Chondrocyte (in vitro differentiated cells): ENCODE data around the gene RFX3. TPM values are rescaled to one million over a fixed set of nuclear protein-coding genes. Genes with fewer than 3 reads are reported as not detected.

Source experiments
- DNase-seq: peaks from one replicate; pipeline ENCODE4 v3.0.0; 2021; ENCODE audit warnings: mixed read lengths, low spot score
- H3K27ac Mint-ChIP-seq: one replicate; pipeline ENCODE4 v1.8.0; 2021; ENCODE audit warnings: mild to moderate bottlenecking, moderate library complexity, mixed read lengths; ENCODE audit not compliant: unreplicated experiment
- H3K27me3 Mint-ChIP-seq: 2 replicates; pipeline ENCODE4 v1.8.0; 2021; ENCODE audit warnings: low read depth, mixed read lengths
- H3K36me3 Mint-ChIP-seq: 2 replicates; pipeline ENCODE4 v1.8.0; 2021; ENCODE audit warnings: low read depth, mixed read lengths
- H3K4me1 Mint-ChIP-seq: 2 replicates; pipeline ENCODE4 v1.8.0; 2021; ENCODE audit warnings: low read depth, mild to moderate bottlenecking, mixed read lengths
- H3K4me3 Mint-ChIP-seq: one replicate; pipeline ENCODE4 v1.8.0; 2021; ENCODE audit warnings: mild to moderate bottlenecking, moderate library complexity, mixed read lengths; ENCODE audit not compliant: unreplicated experiment
- H3K9me3 Mint-ChIP-seq: 2 replicates; pipeline ENCODE4 v1.8.0; 2021; ENCODE audit warnings: low read depth, mixed read lengths
- total RNA-seq: library from RNA; stranded (reverse); gene quantifications from 3 replicates; pipeline ENCODE4 v1.2.1, GENCODE V29; 2021
- TF ChIP-seq, protein P1 (sequence below): fragments of 200-600 bp; sonication (generic); IDR thresholded peaks from 2 replicates; pipeline ENCODE4 v1.5.0; 2021; ENCODE audit warnings: antibody characterized with exemption, mild to moderate bottlenecking, moderate library complexity

The RFX3 gene
- total RNA-seq, 1 donor from 2014 or later = 4.1 TPM

DNA sequence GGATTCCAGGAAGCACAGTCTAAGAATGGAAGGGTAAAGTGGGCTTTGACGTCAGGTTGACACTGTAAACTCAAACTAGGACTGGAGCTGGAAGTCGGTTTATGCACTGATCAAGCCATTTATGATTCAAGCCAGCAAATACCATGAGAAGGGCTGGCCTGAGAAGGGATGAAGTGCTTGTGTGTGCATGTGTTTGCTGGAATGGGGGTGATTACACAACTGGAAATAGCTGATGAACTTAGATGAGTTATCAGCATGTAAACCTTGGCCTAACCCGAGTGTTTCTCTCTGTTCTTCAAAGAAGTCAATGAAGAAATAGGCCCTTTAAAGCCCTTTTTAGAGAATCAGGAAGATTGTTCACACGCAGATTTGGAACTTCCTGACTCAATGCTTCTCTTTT is 287.6 kb downstream of the RFX3 start:
- peaks cover 6% of the 10 kb centered on the region for H3K4me1 Mint-ChIP-seq
- no peaks in the 10 kb centered on the region for H3K9me3 Mint-ChIP-seq
- no peaks in the 10 kb centered on the region for H3K27me3 Mint-ChIP-seq
- TF ChIP-seq, protein P1, sequence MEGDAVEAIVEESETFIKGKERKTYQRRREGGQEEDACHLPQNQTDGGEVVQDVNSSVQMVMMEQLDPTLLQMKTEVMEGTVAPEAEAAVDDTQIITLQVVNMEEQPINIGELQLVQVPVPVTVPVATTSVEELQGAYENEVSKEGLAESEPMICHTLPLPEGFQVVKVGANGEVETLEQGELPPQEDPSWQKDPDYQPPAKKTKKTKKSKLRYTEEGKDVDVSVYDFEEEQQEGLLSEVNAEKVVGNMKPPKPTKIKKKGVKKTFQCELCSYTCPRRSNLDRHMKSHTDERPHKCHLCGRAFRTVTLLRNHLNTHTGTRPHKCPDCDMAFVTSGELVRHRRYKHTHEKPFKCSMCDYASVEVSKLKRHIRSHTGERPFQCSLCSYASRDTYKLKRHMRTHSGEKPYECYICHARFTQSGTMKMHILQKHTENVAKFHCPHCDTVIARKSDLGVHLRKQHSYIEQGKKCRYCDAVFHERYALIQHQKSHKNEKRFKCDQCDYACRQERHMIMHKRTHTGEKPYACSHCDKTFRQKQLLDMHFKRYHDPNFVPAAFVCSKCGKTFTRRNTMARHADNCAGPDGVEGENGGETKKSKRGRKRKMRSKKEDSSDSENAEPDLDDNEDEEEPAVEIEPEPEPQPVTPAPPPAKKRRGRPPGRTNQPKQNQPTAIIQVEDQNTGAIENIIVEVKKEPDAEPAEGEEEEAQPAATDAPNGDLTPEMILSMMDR = no peak
- H3K27ac Mint-ChIP-seq = no peak overlapping the region
- H3K4me3 Mint-ChIP-seq = no peak overlapping the region
- DNase-seq = no peak
- H3K36me3 Mint-ChIP-seq = peaks cover 5% of the 10 kb centered on the region

DNA sequence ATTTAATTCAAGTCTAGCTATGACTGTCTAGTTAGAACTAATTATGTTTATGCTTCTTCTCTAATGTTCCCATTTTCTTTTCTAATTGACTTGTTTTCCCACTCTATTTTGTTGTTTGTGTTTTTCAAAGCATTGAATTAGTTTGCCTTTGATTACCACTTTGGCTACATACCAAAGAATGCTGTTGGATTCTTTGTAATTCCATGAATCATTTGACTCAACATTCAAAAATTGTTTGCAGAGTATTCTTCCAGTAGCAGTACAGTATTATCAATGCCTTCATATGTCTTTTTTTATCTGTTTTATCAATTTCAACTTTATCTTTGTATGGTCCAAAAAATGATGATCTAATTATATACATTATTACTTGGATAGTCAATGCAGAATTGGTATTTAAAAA is 288.7 kb downstream of the RFX3 start:
- TF ChIP-seq, protein P1 = no peak
- no peak overlapping the region for H3K27ac Mint-ChIP-seq
- DNase-seq = no peak

DNA sequence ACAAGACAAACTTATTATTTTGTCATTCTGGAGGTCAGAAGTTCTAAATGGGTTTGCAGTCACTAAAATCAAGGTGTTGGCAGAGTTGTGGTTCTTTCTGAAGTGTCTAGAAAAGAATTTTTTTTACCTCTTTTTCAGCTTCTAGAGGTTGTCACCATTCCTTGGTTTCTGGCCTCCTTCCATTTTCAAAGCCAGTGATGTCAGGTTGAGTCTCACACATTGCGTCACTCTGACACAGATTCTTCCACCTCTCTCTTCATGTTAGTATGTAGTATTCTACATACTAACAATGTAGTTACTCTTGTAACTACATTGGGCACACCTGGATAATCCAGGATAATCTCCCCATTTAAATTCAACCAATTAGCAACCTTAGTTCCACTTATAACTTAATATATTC is 290.3 kb downstream of the RFX3 start:
- Mint-ChIP-seq H3K36me3 (peaks cover 5% of the 10 kb centered on the region), H3K27me3 (no peaks in the 10 kb centered on the region), H3K4me1 (no peaks in the 10 kb centered on the region), H3K27ac (no peak overlapping the region), H3K4me3 (no peak overlapping the region), H3K9me3 (no peaks in the 10 kb centered on the region)
- no peak for DNase-seq
- TF ChIP-seq, protein P1 = no peak

More for the DNA sequence above, 288.7 kb downstream of the RFX3 start:
- Mint-ChIP-seq H3K36me3 (peaks cover 5% of the 10 kb centered on the region), H3K4me1 (peaks cover 6% of the 10 kb centered on the region), H3K9me3 (no peaks in the 10 kb centered on the region), H3K27me3 (no peaks in the 10 kb centered on the region), H3K4me3 (no peak overlapping the region)

DNA sequence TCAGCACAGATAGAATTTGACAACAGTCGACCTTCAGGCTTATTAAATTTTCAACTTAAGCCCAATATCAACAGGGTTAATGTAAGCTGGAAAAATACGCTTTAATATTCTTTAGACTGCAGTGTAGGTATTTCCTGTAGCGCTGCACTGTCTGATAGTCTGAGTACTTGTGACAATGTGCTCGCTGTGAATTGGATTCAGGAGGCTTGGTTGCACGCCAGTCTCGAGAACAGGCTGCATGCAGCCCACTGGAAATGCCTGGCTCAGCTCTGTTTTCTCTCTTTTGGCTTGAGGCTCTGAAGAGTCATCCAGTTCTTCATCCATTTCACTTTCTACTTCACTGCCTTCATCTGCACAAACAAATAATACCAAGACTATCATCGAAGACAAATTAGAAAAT is 300.9 kb downstream of the RFX3 start:
- Mint-ChIP-seq H3K27ac (peak overlapping the region; percentile 13), H3K4me3 (no peak overlapping the region), H3K36me3 (peaks cover 2% of the 10 kb centered on the region), H3K9me3 (no peaks in the 10 kb centered on the region), H3K27me3 (no peaks in the 10 kb centered on the region), H3K4me1 (peaks cover 23% of the 10 kb centered on the region)
- no peak for DNase-seq
- TF ChIP-seq, protein P1 = no peak

DNA sequence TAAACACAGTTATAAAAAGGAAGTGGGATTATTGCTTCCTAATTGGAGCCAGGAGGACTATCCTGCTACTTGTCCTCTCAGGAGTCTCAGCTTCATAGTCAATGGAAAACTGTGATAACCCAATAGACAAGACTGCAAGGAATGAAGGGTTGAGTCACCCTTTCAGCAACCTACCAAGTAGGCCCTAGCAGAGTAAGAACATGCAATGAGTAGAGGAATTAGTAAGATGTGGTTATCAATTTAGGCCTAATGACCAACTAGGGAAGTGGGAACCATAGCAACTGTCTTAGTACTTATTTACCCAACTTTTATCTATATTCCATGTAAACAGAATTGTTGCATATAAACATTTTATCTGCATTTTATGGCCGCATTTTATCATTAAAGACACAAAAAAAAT is 310.1 kb downstream of the RFX3 start:
- no peaks in the 10 kb centered on the region for H3K36me3 Mint-ChIP-seq
- no peak overlapping the region for H3K4me3 Mint-ChIP-seq
- peaks cover 9% of the 10 kb centered on the region for H3K9me3 Mint-ChIP-seq
- H3K27me3 Mint-ChIP-seq = no peaks in the 10 kb centered on the region
- no peaks in the 10 kb centered on the region for H3K4me1 Mint-ChIP-seq
- no peak overlapping the region for H3K27ac Mint-ChIP-seq
- DNase-seq = no peak
- TF ChIP-seq, protein P1 = no peak
